HG03280 (cell line): ENCODE data around the gene AWAT2.

Experiments
- ATAC-seq: cut with Tn5 transposase; IDR thresholded peaks from one replicate; pipeline ENCODE4 v1.9.1; 2021; ENCODE audit warnings: mild to moderate bottlenecking, moderate library complexity; ENCODE audit not compliant: unreplicated experiment

AWAT2 gene, protein sequence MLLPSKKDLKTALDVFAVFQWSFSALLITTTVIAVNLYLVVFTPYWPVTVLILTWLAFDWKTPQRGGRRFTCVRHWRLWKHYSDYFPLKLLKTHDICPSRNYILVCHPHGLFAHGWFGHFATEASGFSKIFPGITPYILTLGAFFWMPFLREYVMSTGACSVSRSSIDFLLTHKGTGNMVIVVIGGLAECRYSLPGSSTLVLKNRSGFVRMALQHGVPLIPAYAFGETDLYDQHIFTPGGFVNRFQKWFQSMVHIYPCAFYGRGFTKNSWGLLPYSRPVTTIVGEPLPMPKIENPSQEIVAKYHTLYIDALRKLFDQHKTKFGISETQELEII

DNA sequence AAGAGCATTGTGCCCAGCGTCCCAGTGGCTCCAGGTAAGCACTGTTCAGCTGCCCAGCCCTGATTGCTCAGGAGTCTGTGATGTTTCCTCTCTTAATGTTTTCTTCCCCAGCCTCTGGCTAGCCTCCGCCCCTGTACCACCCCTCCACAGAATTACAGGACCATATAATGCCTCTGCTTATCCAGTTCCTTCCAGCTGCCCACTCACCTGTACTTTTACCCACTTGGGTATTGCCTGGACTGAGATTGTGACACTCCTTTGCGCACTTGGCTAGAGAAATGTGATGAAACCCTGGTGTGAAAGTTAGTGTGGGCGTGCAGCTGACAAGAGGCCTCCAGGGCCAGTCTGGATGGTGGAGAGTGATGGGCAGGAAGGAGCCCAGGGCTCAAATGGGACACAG, at the start of gene AWAT2:
Gene AWAT2, minus strand, starts transcription at position 14 of the 400 bp plus-strand sequence. Its CDS starts 6 bp downstream, at position 8.
- ATAC-seq, result no peak

DNA sequence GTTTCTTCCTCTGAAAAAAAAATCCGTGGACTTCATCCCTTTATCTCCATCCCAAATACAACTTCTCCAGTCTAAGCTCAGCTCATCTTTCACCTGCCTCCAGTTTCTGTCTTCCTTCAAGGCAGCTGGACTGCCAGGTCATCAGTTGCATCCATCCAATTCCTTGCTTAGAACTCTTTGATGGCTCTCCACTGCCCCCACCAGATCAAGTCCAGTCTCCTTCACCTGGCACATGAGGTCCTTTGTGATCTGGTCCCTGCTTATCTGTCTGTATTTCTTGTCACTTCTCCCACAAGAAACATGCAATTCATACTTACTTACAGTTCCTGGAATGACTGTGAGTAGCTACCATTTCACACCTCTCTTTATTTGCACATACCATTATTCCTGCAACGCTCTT, 46.3 kb upstream of the AWAT2 start:
- ATAC-seq, result no peak

DNA sequence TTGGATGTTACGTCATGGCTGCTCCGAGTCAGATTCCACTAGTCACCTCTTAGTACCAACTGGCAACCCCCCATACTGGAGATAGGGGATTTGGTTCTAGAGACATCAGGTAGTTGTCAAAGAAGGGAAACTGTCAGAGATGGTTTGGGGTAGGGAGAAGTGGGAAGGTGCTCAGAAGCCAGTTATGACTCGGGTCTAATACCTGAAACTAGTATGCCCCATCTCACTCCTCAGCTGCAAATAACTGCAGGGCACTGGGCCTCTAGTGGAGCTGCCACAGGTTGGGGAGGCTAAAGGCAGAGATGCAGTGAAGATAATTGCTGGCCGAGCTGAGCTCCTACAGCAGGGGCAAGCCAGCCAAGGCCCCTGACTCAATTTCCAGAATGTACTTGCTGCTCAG, 42.5 kb upstream of the AWAT2 start:
- no peak for ATAC-seq

DNA sequence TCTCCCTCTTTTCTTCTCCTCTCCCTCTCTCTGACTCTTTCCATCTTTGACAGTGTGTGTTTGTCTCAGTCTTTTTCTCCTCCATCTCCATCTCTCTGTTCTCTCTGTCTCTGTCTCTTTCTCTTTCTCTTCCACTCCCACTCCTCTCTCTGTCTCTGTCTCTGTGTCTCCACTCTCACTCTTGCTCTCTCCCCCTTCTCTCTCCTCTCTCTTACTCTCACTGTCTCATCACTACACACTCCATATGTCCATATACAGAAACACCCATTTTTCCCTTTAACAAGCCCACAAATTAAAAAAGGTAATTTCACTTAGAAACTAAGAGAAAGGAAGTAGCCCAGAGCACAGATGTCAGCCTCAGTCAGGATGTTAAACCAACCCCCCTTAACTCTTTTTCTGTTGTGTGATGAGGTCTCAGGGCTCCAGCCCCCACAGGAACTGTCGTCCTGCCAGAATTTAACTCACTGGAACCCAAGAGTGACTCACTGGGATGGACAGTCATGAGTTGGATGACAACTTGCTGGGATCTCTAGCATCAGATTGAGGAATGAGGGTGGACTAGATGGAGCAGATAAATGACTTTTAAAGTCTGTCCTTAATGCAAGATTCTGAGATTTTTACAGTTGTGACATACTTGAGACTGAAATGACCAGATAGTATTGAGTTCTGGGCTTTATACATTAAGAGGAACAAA, 40.0 kb upstream of the AWAT2 start:
- ATAC-seq, result no peak

DNA sequence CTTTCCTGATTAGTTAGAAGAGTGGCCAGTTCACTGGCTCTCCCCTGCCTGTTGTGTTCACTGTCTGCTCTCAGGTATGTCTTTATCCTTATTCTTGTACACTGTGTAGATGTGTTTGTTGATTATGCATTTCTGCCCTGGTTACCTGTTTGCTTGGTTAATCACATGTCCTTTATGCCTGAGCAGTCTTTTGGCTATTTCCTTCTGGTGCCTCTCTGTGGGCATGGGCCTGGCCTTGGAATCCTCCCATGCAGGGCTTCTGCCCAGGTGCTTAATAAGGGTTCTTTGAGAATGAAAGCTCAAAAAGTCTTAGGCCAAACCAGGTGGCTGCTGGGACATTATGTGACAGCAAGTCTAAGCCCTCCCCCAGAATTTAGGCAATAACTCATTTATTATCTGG, 39.0 kb upstream of the AWAT2 start:
- ATAC-seq, result no peak

DNA sequence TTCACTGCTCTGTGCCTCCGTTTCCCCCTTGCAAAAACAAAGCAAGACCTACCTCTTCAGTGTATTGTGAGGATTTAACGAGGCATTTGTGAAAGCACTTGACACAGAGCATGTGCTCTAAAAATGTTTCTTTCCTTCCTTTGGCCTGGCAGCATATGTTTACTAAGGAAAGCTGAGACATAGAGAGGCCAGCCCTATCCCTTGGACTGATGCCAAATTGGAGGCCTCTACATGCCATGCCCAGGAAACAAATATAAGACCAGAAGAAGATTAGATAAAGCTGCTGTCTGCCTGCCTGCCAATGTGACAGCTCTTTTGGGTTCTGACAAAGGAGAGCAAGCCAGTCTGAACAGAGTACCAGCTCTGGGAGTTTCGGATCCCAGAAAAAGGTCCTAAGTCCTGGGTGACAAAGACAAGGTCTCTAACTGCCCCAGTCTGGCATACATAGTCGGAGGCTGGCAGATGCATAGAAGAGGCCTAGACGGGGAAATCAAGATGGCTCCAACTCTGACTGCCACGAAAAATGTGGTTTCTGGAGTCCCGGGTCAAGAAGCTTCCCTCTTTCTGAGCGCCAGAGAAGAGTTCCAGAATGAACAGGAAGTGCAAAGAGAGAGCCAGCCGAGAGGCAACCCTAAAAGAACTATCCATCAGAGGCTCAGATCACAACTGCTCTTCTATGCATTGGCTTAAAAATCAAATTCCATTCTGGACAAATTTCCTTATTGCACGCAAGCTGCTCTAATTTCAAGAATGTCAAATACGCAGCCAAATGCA, 38.3 kb upstream of the AWAT2 start:
- no peak for ATAC-seq

DNA sequence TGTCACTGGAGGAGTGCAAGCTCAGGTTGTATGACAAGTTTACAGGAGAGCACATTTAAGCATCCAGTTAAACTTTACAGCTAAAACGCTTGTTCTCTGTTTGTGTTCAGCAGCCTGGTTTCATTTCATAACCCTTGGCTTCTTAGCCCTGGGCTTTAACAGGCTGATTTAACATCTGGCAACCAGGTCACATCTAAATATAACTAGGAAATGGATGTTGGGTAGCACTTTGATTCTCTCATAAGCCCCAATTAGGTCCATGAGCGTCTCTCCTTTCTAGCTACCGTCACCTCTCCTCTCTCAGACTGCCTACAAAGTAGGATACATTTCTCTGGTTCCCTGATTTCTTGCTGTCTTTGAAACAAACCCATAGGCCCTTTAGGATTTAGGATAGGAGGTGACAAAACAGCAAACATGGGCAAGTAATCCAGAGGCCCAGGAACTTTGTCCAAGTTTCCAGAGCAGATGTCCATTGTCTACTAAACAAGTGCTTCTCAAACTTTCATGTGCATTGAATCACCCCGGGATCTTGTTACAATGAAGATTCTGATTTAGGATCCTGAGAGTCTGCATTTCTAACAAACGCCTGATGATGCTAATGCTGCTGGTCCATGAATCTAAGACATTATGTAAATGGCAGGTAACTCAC, 35.0 kb upstream of the AWAT2 start:
- no peak for ATAC-seq

DNA sequence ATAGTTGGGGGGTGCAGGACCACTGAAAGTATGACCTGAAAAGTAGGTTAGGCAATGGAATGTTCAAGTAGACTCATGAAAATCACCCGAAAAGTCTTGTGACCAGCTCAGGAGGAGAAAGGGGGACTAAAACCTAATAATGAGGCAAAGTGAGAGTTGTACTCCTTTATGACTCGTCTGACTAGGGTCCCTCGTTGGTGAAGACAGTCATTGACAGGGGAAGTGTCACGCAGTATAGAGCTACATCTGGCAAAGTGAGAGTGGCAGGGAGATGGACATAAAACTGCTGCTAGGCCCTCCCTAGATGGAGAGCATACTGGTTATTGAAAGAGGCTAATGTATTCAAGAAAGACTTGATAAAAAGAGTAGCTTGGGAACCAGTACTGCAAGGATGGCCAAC, 33.0 kb upstream of the AWAT2 start:
- no peak for ATAC-seq

DNA sequence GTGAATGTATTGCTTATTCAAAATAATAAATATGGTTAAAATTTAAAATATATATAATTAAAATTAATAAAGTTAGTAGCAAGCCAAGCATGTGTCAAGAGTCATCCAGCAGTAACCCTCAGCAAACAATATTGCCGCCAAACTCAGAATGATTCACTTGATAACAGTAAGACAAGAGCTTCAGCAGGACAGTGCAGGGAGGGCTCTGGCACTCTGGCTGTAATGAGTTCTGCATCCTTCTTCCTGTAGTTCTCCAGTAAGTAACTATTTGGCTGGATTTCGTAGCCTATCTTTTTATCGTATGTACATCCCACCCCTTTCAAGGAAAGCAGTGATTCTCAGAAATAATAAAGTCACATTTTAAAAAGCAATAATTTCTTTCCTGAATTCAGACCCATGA, 30.1 kb upstream of the AWAT2 start:
- ATAC-seq, result no peak

DNA sequence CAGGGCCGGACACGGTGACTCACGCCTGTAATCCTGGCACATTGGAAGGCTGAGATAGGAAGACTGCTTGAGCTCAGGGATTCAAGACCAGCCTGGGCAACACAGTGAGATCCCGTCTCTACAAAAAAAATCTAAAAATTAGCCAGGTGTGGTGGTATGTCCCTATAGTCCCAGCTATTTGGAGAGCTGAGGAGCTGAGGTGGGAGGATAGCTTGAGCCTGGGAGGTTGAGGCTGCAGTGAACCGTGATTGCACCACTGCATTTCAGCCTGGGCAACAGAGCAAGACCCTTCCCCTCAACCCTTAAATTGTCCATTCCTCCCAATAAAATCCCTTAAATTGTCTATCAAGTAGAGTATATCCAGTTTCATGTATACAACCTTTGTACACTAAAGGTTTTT, 29.6 kb upstream of the AWAT2 start:
- ATAC-seq, result no peak

DNA sequence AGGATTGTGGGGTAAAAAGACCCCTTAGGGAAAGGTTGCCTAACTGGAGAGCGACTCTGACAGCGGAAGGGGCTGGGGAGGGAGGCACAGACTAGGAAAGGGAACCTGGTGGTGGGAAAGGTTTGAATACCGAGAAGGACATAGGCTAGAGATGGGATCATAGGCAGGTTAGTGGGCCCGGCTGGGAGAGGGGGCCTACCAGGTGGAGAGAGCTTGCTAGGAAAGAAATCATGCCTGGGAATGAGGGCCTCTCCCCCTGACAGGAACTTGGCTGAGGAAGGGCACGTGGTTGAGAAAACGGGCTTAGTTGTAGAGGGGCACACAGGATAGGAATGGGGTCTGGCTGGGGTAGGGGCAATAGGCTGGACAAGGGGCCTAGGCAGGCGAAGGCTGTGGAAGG, 16.9 kb upstream of the AWAT2 start:
- ATAC-seq, result no peak

DNA sequence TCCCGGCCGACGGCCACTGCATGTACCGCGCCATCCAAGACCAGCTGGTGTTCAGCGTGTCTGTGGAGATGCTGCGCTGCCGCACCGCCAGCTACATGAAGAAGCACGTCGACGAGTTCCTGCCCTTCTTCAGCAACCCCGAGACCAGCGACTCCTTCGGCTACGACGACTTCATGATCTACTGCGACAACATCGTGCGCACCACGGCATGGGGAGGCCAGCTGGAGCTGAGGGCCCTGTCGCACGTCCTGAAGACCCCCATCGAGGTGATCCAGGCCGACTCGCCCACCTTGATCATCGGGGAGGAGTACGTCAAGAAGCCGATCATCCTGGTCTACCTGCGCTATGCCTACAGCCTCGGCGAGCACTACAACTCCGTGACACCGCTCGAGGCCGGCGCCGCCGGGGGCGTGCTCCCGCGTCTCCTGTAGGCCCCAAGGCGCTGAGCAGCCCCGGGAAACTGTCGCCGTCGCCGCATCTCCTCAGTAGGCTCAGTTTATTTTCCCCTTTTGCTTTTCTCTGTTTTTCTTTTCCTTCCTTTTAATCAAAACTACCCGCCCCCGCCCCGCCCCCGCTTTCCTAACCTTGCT, 13.3 kb upstream of the AWAT2 start:
- ATAC-seq, result no peak

DNA sequence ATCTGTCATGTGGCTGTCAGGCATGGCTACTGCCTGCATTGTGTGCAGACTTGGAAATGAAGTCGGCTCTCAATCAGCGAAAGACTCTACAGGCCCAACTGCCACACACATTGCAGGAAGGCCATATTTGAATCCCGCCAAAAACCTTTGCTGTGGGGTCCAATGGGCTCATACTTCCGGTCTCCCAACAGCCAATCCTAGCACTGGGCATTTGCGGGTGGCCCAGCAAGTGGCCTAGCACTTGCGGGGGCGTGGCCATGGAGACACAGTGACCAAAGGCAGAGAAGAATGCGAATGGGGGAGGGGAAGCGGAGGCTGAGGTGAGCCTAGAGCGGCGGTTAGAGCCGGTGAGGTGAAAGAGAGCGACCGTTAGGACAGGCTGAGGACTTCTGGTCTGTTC, 12.3 kb upstream of the AWAT2 start, which contains the start of gene OTUD6A:
Gene OTUD6A, plus strand, starts transcription at position 382 of the 400 bp plus-strand sequence. CDS start 68 bp downstream, outside the sequence.
- no peak for ATAC-seq

DNA sequence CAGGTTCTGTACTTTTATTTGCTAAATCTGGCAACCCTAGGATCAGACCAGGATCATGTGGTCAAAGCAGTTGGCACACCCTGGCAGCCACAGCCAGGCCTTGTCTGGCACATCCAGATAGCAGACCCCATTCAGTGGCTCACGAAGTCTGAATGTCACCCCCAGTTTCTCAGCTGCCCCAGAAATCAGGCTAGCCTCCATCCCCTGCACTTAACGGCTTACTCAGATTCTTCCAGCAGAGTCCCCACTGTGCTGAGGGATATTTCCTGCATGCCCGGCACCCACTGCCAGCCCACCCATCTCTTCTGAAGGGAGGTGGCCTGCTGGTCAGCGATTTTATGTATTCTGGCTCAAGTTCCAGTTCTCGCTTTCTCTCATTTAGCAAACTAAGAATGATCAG, 4.7 kb upstream of the AWAT2 start:
- ATAC-seq, result no peak

DNA sequence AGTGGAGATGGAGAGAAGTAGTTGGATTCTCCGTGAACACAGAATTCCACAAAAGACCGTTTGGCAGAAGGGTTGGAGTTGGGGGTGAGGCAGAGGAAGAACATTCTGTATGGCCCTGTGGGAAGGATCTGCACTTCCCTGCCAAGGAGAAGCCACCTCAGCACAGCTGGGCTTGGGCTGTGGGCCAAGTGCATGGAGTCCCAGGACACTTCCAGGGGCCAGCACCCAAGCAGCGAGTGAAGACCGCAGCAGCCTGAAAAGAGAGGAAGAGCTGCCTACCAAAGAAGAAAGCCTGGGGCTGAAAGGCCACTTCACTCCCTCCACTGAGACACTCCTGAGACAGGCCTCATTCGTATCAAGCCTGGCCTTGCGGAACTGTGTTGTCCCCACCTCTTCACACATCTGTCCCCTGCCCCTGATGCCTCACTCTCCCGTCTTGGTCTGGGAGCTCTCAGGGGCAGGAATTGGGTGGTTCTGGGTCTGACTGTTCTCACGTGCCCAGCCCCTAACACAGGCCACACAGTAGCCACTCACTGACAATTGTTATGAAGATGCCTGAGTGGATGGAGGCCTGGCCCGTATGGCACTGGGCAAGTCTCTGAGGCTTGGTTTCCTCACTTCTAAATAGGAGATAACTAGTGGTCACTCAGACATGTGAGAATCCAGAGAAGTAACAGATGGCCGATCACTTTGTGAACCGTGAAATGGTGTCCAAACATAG, 3.3 kb upstream of the AWAT2 start:
- no peak for ATAC-seq

DNA sequence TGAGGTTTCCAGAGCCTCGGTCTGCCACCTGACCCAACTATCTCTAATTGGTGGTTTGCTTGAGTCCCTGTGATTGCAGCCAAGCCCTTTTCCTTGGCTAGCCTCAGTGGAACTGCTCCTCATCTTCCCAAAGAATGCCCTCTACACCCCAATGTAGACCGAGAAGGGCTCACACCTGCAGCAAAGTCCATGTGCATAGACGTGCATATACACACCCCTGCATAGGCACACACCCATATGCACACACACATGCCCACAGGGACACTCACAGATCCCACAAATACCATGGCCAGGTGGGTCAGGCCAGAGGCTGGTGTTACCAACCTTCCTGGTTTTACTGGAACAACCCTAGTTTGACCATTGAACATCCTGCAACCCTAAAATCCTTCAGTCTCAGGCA, 332 bp downstream of the AWAT2 start:
- ATAC-seq, result no peak

DNA sequence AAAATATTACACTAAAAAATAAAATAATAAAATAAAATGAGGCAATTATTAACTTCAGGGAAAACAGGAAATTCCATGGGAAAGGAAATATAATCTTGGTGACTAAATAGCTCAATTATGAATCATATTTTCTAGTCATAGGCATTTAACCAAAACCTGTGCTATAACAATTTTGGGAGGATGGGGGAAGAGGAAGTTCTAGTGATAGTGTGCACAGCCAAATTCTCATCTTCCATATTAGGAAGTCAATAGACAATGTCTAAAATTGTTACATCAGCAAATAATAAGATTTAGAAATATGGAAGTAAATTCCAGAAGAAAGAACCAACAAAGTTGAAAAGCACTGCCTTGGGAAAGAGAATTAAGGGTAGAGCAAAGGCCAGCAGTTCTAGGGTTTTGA, 2.8 kb downstream of the AWAT2 start:
- no peak for ATAC-seq

DNA sequence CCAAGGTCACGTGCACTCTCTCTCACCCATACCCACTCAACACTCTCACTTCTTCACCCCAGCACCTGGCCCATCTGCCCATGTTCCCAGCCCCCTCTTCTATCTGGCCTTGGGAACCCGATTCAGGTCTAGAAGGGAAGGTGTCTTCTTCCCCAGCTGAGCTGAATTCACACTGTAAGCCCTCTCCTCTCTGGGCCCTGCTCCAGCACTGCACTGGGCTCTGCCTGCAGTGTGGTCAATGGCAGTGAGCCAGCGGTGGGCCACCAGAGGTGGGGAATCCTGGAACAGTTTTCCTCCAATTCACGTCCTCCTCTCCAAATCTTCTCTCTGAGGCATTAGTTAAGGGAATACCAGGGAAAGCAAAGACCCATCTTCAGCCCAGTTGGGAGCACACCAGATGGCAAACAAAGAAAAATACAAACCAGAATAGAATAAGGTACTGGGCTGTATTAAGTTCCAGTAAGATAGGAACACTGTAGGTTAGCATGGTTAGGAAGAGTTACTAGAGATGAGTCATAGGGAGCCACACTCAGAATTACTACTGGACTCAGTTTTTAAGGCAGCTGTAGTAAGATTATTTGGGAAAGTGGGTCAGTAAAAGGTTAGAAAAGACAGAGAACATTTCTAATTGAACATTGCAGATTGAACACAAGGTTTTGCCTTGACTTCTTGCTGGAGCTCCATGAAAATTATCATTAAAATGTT, 5.0 kb downstream of the AWAT2 start:
- ATAC-seq, result no peak

DNA sequence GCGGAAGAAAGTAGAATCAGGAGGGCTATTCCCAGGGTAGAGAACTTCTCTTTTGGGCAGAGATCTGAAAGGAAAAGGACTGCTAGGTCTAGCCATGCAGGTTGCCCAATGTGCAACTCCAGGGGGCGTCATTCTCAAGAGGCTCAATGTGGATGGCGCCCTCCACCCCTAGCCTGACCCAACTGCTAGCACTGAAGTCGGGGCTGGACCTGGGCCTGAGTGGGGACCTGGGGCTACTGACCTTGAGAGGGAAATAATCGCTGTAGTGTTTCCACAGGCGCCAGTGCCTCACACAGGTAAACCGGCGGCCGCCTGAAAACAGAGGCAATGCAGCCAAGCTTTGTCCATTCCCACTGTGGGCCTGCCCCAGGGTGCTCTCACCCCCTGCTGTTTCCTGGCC, 6.1 kb downstream of the AWAT2 start:
- ATAC-seq, result no peak
